Vagina (tissue), 2 donors: ENCODE results near the gene DLG2. TPM values are rescaled to one million over a fixed set of nuclear protein-coding genes. Genes with fewer than 3 reads are reported as not detected.

ENCODE experiments used
- DNase-seq, 2 donors: peaks; one replicate each; pipeline ENCODE4 v3.0.0-alpha.2; 2017; ENCODE audit errors: extremely low spot score in 2 of 2
- H3K27ac ChIP-seq: fragments of 200-600 bp; sonication (generic); one replicate; pipeline ENCODE4 v1.5.1; 2019
- H3K27me3 ChIP-seq: fragments of 200-600 bp; sonication (generic); one replicate; pipeline ENCODE4 v1.5.1; 2019
- H3K36me3 ChIP-seq, 2 donors: fragments of 200-600 bp; sonication (generic); one replicate each; pipeline ENCODE4 v1.5.1; 2017 to 2019
- H3K4me1 ChIP-seq: fragments of 200-600 bp; sonication (generic); one replicate; pipeline ENCODE4 v1.5.1; 2019
- H3K4me3 ChIP-seq, 2 donors: fragments of 200-600 bp; sonication (generic); 1 replicate in 1 of 2; 2 replicates in 1 of 2; pipeline ENCODE4 v1.5.1; 2016 to 2019
- H3K9me3 ChIP-seq: fragments of 200-600 bp; sonication (generic); one replicate; pipeline ENCODE4 v1.5.1; 2019
- CTCF ChIP-seq, 3 experiments: fragments of 450-650 bp in 2 of 3; fragments of 200-600 bp in 1 of 3; sonication (generic) in 1 of 3; IDR thresholded peaks; one replicate each; pipeline ENCODE4 v1.5.1; 2017 to 2019; ENCODE audit warnings: antibody characterized with exemption in 3 of 3, mild to moderate bottlenecking in 2 of 3, moderate library complexity in 2 of 3
- POLR2A ChIP-seq, 2 donors: fragments of 450-650 bp; IDR thresholded peaks; one replicate each; pipeline ENCODE4 v1.6.1; 2017; ENCODE audit warnings: antibody characterized with exemption in 2 of 2, mild to moderate bottlenecking in 2 of 2, moderate library complexity in 2 of 2
- POLR2AphosphoS5 ChIP-seq, 2 donors: sonication (generic); formaldehyde crosslinking; IDR thresholded peaks; one replicate each; pipeline ENCODE4 v1.9.0; 2017; ENCODE audit warnings: antibody characterized with exemption in 2 of 2, mild to moderate bottlenecking in 2 of 2, low read depth in 1 of 2; ENCODE audit not compliant: insufficient read depth in 1 of 2
- intact Hi-C: fragments of 100-400 bp; cut with DNase I; formaldehyde crosslinking; loops from one replicate; pipeline ENCODE4 v1.15.1; 2023
- total RNA-seq: library from RNA; depleted of rRNA; stranded (reverse); fragments of >200 nt; gene quantifications from one replicate; pipeline ENCODE4 v1.2.3, GENCODE V29; 2016

The DLG2 gene
- total RNA-seq, 1 donor from 2014 or later: 10.1 TPM

- no peaks in the 10 kb centered on the region for H3K36me3 ChIP-seq
- no peaks in the 10 kb centered on the region for H3K4me1 ChIP-seq
- no peak overlapping the region for H3K27ac ChIP-seq
- intact Hi-C loops: no loop called here
- H3K4me3 ChIP-seq: no peak overlapping the region
- TF ChIP-seq CTCF (IDR thresholded peaks at IDR 0.05): no peak
- no peak for TF ChIP-seq POLR2A (IDR thresholded peaks at IDR 0.05)
- no peak for TF ChIP-seq POLR2AphosphoS5 (IDR thresholded peaks at IDR 0.05; ENCODE audit: insufficient read depth in 1 of 2, low read depth in 1 of 2)
- no peaks in the 10 kb centered on the region for H3K27me3 ChIP-seq
- H3K9me3 ChIP-seq: no peaks in the 10 kb centered on the region
- DNase-seq: no peak
Observed at GRCh38 chr11:84607975-84608836, 1018.9 kb downstream of the DLG2 start.

GRCh38 chr11:84594602-84595001 lies 1032.5 kb downstream of the DLG2 start:
- no peak for DNase-seq
- no peak overlapping the region for H3K4me3 ChIP-seq
- TF ChIP-seq POLR2AphosphoS5 (IDR thresholded peaks at IDR 0.05; ENCODE audit: insufficient read depth in 1 of 2, low read depth in 1 of 2) (no peak), POLR2A (IDR thresholded peaks at IDR 0.05) (no peak), CTCF (IDR thresholded peaks at IDR 0.05) (no peak)
- H3K36me3 ChIP-seq: no peaks in the 10 kb centered on the region
- H3K27me3 ChIP-seq: no peaks in the 10 kb centered on the region
- H3K27ac ChIP-seq: no peak overlapping the region
- no peaks in the 10 kb centered on the region for H3K4me1 ChIP-seq
- intact Hi-C loops: no loop called here
- no peaks in the 10 kb centered on the region for H3K9me3 ChIP-seq

GRCh38 chr11:84590106-84590505 lies 1037.0 kb downstream of the DLG2 start:
- H3K4me1 ChIP-seq: no peaks in the 10 kb centered on the region
- TF ChIP-seq CTCF (IDR thresholded peaks at IDR 0.05): no peak
- no peaks in the 10 kb centered on the region for H3K9me3 ChIP-seq
- intact Hi-C loops: no loop called here
- H3K27me3 ChIP-seq: no peaks in the 10 kb centered on the region
- no peak for DNase-seq
- no peaks in the 10 kb centered on the region for H3K36me3 ChIP-seq
- no peak overlapping the region for H3K27ac ChIP-seq
- H3K4me3 ChIP-seq: no peak overlapping the region

DNA sequence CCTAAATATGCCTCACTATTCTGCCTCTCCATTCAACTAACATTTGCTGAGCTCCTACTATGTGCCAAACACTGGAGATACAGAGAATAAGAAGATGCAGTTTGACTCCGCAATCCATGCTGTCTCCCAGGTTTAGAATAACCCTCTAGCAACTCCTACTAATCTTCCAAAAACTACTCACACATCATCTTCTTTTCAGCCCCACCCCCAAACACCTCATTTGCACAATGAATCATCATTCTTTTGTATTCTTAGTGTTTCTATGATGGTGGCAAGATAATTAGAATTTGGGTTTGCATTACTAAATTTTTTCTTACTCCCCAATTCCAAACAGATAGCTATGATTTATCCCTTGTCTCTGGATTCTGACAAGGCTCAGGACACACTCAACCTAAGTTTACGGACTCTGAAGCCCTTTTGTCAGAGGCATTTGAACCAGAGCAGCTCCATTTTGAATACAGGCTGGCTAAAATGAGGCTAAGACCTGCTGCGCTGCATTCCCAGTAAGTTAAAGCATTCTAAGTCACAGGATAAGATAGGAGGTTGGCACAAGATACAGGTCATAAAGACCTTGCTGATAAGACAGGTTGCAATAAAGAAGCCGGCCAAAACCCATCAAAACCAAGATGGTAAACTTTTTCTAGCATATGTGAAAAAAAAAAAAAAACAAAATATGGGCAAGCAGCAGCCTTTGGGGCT lies 1038.9 kb downstream of the DLG2 start:
- TF ChIP-seq POLR2A (IDR thresholded peaks at IDR 0.05) (no peak), POLR2AphosphoS5 (IDR thresholded peaks at IDR 0.05; ENCODE audit: insufficient read depth in 1 of 2, low read depth in 1 of 2) (no peak)
- DNase-seq: no peak
- intact Hi-C loops: no loop called here
- H3K27ac ChIP-seq: no peak overlapping the region
- no peaks in the 10 kb centered on the region for H3K4me1 ChIP-seq
- H3K27me3 ChIP-seq: no peaks in the 10 kb centered on the region
- H3K4me3 ChIP-seq: no peak overlapping the region
- no peaks in the 10 kb centered on the region for H3K9me3 ChIP-seq
- no peaks in the 10 kb centered on the region for H3K36me3 ChIP-seq

GRCh38 chr11:84583106-84583505 lies 1044.0 kb downstream of the DLG2 start:
- H3K27ac ChIP-seq: no peak overlapping the region
- intact Hi-C loops: no loop called here

More at GRCh38 chr11:84583106-84583505, 1044.0 kb downstream of the DLG2 start:
- H3K4me3 ChIP-seq: no peak overlapping the region
- H3K4me1 ChIP-seq: no peaks in the 10 kb centered on the region
- H3K36me3 ChIP-seq: no peaks in the 10 kb centered on the region
- TF ChIP-seq POLR2AphosphoS5 (IDR thresholded peaks at IDR 0.05; ENCODE audit: insufficient read depth in 1 of 2, low read depth in 1 of 2) (no peak), POLR2A (IDR thresholded peaks at IDR 0.05) (no peak), CTCF (IDR thresholded peaks at IDR 0.05) (no peak)
- no peaks in the 10 kb centered on the region for H3K27me3 ChIP-seq
- no peak for DNase-seq
- no peaks in the 10 kb centered on the region for H3K9me3 ChIP-seq
